ENCODE data around the gene PPP3CB. TPM values are rescaled to one million over a fixed set of nuclear protein-coding genes. Genes with fewer than 3 reads are reported as not detected.

PPP3CB gene
- total RNA-seq: 54.6 and 59.1 TPM in 2 replicates
- 57.6 TPM for polyA plus RNA-seq (2012)

- DNase-seq (ENCODE audit: low read depth): peak; percentile 97
These were observed at the start of gene PPP3CB for GRCh38 chr10:73495884-73496674. PPP3CB (minus strand) TSS chr10:73496024; CDS start chr10:73495889, 135 bp downstream.

GRCh38 chr10:73545357-73545756, 49.5 kb upstream of the PPP3CB start:
- DNase-seq (ENCODE audit: low read depth): no peak

DNA sequence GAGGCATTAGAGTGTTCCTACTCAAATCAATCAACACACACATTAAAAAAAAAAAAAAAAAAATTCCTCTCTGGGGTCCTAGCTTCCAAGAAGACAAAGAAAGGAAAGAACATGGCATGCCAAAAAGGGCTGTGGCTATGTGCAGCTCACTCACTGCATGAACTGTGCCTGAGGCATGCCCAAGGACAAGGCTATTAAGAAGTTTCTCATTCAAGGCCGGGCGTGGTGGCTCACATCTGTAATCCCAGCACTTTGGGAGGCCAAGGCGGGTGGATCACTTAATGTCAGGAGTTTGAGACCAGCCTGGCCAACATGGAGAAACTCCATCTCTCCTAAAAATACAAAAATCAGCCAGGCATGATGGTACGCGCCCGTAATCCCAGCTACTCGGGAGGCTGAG, 41.9 kb upstream of the PPP3CB start:
- no peak for DNase-seq (ENCODE audit: low read depth)

DNA sequence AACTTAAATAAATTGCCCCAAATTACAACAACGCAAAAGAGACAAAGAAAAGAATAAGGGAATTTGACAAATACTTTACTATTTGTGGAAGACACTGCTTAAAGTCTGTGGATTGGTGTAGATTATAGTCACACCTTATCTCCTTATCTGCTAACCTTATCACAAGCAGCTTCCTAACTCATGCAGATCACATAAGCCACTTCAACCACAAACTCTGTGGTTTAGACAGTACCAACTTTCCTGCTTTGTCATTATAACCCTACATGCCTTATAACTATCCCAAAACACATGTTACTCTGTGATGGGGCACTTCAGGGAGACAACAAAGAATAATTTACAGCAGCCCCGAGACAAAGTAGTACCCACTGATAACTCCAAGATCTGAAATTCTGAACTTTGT, 41.5 kb upstream of the PPP3CB start:
- DNase-seq (ENCODE audit: low read depth): no peak

DNA sequence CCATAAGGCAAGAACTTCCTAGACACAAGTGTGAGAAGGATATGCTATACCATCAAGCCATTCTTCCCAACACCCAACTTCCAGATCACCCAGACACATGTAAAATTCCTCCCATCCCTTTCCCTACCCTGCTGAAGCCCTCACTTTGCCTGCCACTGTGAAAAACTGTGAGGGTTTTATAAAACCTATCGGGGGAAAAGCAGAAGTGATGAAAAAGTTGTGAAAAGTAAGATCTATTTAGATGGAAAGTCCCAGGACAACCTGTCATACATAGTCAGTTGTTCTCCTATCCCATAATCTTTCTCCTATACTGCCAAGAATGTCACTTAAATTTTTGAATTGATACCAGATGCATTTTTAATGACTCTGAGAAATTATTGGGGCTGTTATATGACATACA, 39.0 kb upstream of the PPP3CB start:
- DNase-seq (ENCODE audit: low read depth): no peak

- DNase-seq (ENCODE audit: low read depth): peak; percentile 83
These were observed 33.4 kb upstream of the PPP3CB start for GRCh38 chr10:73529089-73529832.

- no peak for DNase-seq (ENCODE audit: low read depth)
These were observed 26.4 kb upstream of the PPP3CB start for GRCh38 chr10:73522263-73522662.

DNA sequence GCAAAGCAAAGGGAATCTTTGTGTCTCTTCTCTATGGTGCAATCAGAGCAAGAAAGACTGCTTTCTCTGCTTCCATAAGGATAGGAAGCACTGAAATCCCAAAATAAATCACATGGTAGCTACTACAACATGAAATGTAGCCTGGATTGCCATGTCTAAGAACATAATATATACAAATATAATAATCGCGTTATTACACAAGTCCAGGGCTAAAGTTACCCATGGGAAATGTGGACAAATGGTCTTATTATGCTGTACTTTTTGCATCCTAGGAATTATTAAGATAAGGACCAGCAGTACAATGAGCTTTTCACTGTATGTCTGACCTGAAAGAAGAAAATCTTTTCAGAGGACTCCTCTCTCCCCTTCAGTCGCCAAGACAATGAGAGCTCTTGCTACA, 23.5 kb upstream of the PPP3CB start:
- no peak for DNase-seq (ENCODE audit: low read depth)

DNA sequence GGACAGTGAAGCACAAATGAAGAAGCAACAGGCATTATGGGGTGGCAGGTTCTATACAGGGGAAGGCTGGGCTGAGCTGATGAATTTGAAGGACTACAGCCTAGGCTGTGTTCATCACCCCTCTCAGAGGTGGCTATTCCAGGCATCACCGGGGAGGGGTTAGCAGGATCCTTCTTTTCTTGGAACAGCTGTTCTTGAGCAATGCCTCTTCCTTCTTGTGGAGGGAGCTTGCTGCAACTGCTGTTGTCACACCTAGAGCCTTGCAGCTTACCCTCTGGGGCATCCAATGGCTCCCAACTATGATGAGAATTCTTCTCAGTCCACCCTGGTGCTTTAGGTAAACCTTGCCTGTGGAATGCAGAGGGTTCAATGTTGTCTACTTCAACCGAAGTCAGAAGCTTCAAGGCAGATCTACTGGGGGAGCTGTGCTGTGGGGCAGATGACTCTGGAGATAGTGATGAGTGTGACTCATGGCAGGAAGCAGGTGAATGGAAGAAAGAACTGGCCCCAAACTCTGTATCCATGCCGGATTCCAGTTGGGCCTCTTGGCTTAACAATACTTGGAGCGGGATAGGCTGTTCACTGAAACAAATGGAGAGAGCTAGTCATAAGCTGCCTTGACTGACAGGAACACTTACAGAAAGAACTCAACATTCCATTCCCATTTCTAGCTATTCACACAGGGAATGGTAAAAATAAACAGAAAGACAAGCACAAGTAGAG, 21.5 kb upstream of the PPP3CB start:
- peak; percentile 82 for DNase-seq (ENCODE audit: low read depth)

DNA sequence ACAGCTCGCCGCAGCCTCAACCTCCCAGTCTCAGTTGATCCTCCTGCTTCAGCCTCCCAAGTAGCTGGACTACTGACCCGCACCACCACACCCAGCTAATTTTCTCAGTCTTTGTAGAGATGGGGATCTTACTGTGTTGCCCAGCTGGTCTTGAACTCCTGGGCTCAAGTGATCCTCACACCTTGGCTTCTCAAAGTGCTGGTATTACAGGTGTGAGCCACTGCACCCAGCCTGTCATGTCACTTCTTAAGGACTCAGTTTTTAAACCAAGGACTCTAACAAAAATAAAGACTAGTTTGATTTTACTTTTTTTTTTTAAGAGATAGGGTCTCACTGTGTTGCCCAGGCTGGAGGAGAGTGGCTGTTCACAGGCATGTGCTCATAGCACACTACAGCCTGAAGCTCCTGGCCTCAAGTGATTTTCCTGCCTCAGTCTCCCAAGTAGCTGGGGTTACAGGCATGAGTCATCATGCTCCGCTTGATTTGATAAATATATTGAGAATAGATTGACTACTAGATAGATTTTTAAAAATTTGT, 16.5 kb upstream of the PPP3CB start:
- no peak for DNase-seq (ENCODE audit: low read depth)

- no peak for DNase-seq (ENCODE audit: low read depth)
These were observed 13.9 kb upstream of the PPP3CB start for GRCh38 chr10:73509695-73510094.

DNA sequence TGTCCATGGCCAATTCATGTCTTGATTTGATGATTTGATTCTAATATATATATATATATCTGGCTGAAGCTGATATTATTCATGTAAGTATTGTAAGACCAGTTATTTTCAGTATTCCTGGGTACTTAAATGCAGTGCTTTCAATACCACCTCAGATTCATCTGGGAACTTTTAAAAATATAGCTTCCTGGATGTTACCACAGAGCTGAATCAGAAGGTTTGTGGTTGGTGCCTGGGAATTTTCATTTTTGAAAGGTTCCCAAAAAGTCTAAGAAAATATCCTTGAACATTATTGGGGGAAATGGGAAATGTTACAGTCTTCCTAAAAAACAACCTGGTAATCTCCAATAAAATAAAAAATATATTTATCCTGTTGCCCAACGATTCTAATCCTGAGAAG, 10.7 kb upstream of the PPP3CB start:
- peak; percentile 19 for DNase-seq (ENCODE audit: low read depth)

DNA sequence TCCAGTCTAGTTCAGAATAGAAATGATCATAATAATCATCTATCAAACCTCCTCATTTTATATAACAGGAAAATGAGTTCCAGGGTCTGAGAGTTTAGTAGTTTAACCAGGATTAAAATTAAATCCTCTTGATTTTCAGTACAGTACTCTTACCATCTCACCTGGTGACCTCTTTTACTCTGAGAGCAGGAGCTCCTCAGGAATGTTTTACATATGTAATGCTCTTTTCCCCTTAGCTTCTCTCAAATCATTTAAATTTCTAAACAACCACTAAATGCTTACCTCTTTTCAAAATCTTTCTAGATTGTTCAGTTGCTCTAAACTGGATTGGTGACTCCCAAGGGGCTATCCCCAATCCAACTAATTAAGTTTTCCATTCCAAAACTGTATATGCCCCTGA, 10.2 kb upstream of the PPP3CB start:
- no peak for DNase-seq (ENCODE audit: low read depth)

GRCh38 chr10:73503037-73503436, 7.2 kb upstream of the PPP3CB start:
- no peak for DNase-seq (ENCODE audit: low read depth)

DNA sequence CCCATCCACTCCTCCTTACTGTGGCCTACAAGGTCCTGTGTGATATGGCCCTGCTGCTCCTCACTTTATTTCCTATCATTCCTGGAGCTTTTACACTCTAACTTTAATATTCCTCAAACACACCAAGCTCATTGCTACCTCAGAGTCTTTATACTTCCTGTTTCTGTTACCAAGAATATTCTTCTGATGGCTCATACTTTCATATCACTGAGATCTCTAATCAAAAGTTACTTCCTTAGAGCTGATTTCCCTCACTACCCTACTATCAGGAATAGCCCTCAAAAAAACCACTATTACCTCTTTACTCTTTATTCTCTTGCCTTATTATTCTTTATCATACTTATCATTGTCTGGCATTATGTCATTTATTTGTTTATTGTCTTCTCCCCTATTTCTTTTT, 5.8 kb upstream of the PPP3CB start:
- no peak for DNase-seq (ENCODE audit: low read depth)

DNA sequence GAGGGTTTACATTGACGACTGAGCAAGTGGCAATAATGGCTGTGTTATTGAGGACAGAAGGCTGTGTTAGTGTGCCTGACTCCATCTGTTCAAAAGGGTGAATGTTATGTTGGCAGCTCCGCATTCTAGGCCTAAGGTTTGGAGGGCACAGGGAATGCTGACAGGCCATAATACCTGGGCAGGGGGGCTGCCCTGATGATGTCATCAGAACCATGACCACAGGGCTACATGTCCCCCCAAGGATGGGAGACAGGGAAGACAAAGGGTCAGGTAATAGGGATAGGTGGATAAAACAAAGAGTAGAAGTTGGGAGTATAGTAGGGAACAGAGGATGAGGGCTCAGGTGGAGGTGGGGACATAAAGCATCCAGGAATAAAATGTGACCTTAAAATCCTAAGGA, 1.8 kb upstream of the PPP3CB start:
- DNase-seq (ENCODE audit: low read depth): no peak

DNA sequence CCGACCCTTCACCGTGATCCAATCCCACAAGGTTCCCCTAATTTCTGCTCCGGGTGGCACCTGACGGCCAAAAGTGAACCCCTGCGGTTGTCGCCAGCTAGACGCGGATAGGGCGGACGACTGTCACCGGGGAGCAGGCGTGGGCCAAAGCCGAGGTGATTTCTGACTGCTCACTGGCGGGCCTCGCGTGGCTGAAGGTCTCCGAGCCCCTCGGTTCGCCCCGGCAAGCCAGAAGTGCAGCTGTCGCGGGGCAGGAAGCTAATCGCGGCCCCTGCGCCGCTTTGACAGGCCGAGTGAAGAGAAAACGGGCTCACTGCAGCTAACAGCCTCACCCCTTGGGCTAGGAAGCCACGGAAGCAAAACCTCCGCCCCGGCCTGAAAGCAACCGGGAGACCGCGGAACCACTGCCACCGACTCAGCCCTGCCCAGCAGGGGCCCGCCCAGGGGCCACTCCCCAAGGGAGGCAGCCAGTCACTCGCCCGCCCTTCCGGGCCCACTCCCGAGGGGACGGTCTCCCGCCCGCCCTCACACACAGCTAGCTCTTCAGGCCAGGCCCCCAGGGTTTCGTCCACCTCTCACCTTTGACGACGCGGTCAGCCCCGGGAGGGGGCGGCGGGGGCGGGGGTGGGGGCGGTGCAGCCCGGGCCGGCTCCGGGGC, 469 bp downstream of the PPP3CB start:
- peak; percentile 89 for DNase-seq (ENCODE audit: low read depth)

GRCh38 chr10:73494877-73495225, 973 bp downstream of the PPP3CB start:
- no peak for DNase-seq (ENCODE audit: low read depth)

DNA sequence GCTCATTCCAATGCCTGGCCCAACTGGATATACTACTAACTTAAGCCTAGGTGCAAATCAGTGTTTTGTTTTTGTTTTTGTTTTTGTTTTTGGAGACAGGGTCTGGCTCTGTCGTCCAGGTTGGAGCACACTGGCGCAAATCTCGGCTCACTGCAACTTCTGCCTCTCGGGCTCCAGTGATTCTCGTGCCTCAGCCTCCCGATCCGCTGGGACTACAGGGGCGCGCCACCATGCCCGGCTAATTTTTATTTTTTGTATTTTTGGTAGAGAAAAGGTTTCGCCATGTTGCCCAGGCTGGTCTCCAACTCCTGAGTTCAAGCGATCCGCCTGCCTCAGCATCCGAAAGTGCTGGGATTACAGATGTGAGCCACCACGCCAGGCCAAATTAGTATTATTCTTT, 1.6 kb downstream of the PPP3CB start:
- no peak for DNase-seq (ENCODE audit: low read depth)

DNA sequence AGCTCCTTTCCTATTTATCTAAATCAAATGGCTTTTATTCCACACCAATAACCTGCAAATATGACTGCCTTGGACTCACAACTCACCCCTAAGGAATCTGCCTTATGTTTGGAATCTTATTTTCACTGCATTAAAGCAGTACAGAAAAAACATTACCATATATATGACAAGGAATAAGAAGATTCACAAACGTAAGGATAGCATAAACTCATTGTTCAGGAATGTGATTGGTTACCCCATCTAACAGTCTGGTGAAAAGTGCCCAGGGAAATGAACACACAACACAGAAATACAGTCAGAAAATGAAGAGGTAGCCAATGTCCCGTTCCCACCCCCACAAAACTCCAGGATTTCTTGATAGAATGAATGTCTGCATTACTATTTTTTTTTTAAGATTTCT, 2.0 kb downstream of the PPP3CB start:
- DNase-seq (ENCODE audit: low read depth): no peak

- DNase-seq (ENCODE audit: low read depth): no peak
These were observed 9.2 kb downstream of the PPP3CB start for GRCh38 chr10:73486601-73487000.

Measured in myocyte (in vitro differentiated cells).